Ovary (tissue), 9 donors: Measurements from ENCODE around the gene CD5L. TPM values are rescaled to one million over a fixed set of nuclear protein-coding genes. Genes with fewer than 3 reads are reported as not detected.

Source experiments
- DNase-seq, 5 donors: peaks; one replicate each; pipeline ENCODE4 v3.0.0-alpha.2; 2019 to 2020
- H3K27ac ChIP-seq, 2 donors: fragments of 200-600 bp; one replicate each; pipeline versions ENCODE4 v1.5.1 to v1.8.0; 2019 to 2022
- H3K27me3 ChIP-seq: fragments of 200-600 bp; one replicate; pipeline ENCODE4 v1.8.0; 2022
- H3K36me3 ChIP-seq: fragments of 200-600 bp; sonication (generic); one replicate; pipeline ENCODE4 v1.5.1; 2019
- H3K4me1 ChIP-seq: one replicate; pipeline ENCODE4 v1.8.1; 2013; ENCODE audit warnings: mild to moderate bottlenecking, moderate library complexity; ENCODE audit not compliant: insufficient read depth
- H3K4me3 ChIP-seq: fragments of 200-600 bp; sonication (generic); one replicate; pipeline ENCODE4 v1.5.1; 2017
- H3K9me3 ChIP-seq, 2 donors: fragments of 200-600 bp in 1 of 2; sonication (generic) in 1 of 2; one replicate each; pipeline versions ENCODE4 v1.5.1 to v1.8.1; 2013 to 2019; ENCODE audit warnings: mild to moderate bottlenecking in 1 of 2, moderate library complexity in 1 of 2
- CTCF ChIP-seq, 3 donors: fragments of 450-650 bp in 2 of 3; fragments of 200-600 bp in 1 of 3; IDR thresholded peaks; one replicate each; pipeline versions ENCODE4 v1.5.1 to v1.8.0; 2016 to 2022; ENCODE audit warnings: antibody characterized with exemption in 3 of 3, mild to moderate bottlenecking in 1 of 3
- EP300 ChIP-seq: sonication (generic); formaldehyde crosslinking; IDR thresholded peaks from one replicate; pipeline ENCODE4 v1.6.1; 2017; ENCODE audit warnings: antibody characterized with exemption
- POLR2A ChIP-seq: fragments of 450-650 bp; IDR thresholded peaks from one replicate; pipeline ENCODE4 v1.6.1; 2017; ENCODE audit warnings: antibody characterized with exemption, mild to moderate bottlenecking, moderate library complexity
- WGBS, 3 donors: extraction: QIAGEN DNeasy Blood & Tissue Kit in 1 of 3; methylation state at CpG; one replicate each; pipeline versions ENCODE4 v1.1.5 to v1.1.7; 2013 to 2017; 5-methylcytosine and 5-hydroxymethylcytosine counted together
- intact Hi-C, 4 donors: fragments of 100-400 bp; cut with DNase I; formaldehyde crosslinking; loops; one replicate each; pipeline versions ENCODE4 v1.11.0 to v1.15.1; 2022 to 2023
- polyA plus RNA-seq, 2 donors: library from polyadenylated mRNA; stranded (reverse); fragments of 200-250 nt in 1 of 2; fragments of 350-450 nt in 1 of 2; fragmentation: Illumina TruSeq in 1 of 2; extraction: RNeasy Lipid Tissue Mini Kit (QIAGEN cat#74804) in 1 of 2; gene quantifications; one replicate each; pipeline ENCODE4 v1.2.3, GENCODE V29; 2013 to 2014
- total RNA-seq, 7 donors: library from RNA; depleted of rRNA in 2 of 7; stranded (reverse); fragments of >200 nt in 2 of 7; fragmentation: NEBNext Ultra II Directional in 3 of 7; extraction: Animal tissue kit (Norgen Biotek cat#: 25700) in 3 of 7; gene quantifications; one replicate each; pipeline versions ENCODE4 v1.1.0 to v1.2.4, GENCODE V29; 2016 to 2023
- donor health status: DM: no; HTN: no; CAD: no; lungs with moderate emphysema.
- donor health status: DM: no; HTN: no; CAD: no.
- donor health status: Bipolar disorder and iron deficiency.
- donor health status: DM: yes; HTN: yes; CAD: no.
- donor health status: DM: no; HTN: no; CAD: no.
- donor health status: DM: yes; HTN: yes; CAD: no.

Gene CD5L
- total and polyA plus RNA-seq, 9 donors, result 0.10 to 0.45 TPM; not detected in 7

DNA sequence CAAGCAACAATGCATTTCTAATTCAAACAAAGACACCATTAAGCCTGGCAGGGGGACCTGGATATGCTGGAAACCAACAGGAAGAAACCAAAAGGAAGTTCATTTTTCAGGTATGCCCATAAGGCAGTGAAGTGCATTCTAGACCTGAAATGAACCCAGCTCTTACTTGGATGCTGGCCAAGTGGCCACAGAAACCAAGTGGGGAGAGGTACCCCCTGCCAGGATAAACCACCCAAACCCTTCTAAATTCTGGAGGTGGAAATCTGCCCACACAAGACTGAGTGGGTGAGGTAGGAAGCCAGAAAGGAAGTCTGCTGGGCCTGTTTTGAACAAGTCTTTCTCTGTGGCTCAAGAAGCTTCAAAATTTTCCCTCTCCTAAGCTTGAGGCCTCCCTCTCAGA lies 2.6 kb downstream of the CD5L start:
- intact Hi-C loops, result no loop called here
- H3K36me3 ChIP-seq, result no peaks in the 10 kb centered on the region
- H3K4me3 ChIP-seq, result no peak overlapping the region
- TF ChIP-seq POLR2A (no peak), EP300 (no peak), CTCF (IDR thresholded peaks at IDR 0.05) (no peak)
- H3K9me3 ChIP-seq, result no peaks in the 10 kb centered on the region
- H3K27me3 ChIP-seq, result no peaks in the 10 kb centered on the region
- no peak overlapping the region for H3K27ac ChIP-seq
- DNase-seq, result no peak
- no peaks in the 10 kb centered on the region for H3K4me1 ChIP-seq

- no peaks in the 10 kb centered on the region for H3K4me1 ChIP-seq
- no peak overlapping the region for H3K4me3 ChIP-seq
- H3K27me3 ChIP-seq, result no peaks in the 10 kb centered on the region
- no peaks in the 10 kb centered on the region for H3K36me3 ChIP-seq
- no peak overlapping the region for H3K27ac ChIP-seq
- TF ChIP-seq CTCF (IDR thresholded peaks at IDR 0.05), result no peak
- no peak for TF ChIP-seq EP300
- TF ChIP-seq POLR2A, result no peak
- intact Hi-C loops, result no loop called here
- no peaks in the 10 kb centered on the region for H3K9me3 ChIP-seq
- DNase-seq, result no peak
- WGBS, 3 donors, result 71 to 75% (median 72%) methylated on average over 12 of the region's 12 CpGs
Measured at GRCh38 chr1:157834430-157834829, 7.2 kb downstream of the CD5L start.

DNA sequence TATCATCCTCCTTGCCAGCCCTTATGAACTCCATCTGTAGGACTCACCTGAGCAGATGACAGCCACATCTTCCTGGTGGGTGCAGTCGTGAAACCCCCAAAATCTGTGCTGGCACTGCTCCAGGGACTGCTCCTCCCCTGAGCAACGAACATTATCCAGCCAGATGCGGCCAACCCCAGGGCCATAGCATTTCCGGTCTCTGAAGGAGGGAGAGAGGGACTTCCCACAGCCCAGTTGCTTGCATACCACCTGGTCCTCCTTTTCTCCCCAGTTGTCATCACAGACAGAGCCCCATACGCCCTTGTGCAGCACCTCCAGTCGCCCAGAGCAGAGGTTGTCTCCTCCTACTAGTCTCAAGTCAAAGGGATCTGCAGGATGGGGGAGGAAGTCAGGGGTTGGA lies 8.5 kb downstream of the CD5L start:
- no peaks in the 10 kb centered on the region for H3K4me1 ChIP-seq
- WGBS, 3 donors, result 68 to 82% (median 68%) methylated on average over 6 of the region's 6 CpGs
- DNase-seq, result no peak
- H3K9me3 ChIP-seq, result no peaks in the 10 kb centered on the region
- intact Hi-C loops, result no loop called here
- H3K27me3 ChIP-seq, result no peaks in the 10 kb centered on the region
- TF ChIP-seq CTCF (IDR thresholded peaks at IDR 0.05) (no peak), EP300 (no peak), POLR2A (no peak)
- H3K36me3 ChIP-seq, result no peaks in the 10 kb centered on the region
- no peak overlapping the region for H3K4me3 ChIP-seq
- H3K27ac ChIP-seq, result no peak overlapping the region

DNA sequence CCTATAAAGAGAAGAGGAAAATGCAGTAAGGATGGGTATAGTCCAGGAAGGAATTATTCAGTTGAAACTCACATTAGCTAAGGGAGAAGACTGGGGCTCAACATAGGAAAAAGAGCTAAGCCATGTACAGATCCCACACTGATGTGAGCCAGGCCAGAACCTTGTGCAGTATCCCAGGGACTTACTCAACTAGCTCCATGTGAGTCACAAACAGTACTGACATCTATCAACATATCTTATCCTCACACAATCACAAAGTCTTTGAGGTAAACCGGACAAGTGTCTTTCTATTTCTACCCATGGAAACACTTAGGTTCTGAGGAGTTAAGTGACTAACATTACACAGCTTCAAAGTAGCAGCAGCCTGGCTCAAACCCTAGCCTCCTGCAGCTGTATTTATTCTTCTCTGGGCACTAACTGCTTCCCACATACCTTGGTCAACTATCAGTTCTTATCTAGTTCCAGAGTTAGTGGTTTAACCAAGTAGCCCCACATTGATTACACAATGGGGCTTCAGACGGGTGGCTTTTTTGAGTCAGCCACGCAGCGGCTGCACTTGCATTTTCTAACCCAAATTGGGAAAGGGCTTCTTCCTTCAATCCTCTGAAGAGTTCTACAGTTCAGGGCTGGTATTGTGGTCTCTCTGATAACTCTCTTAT lies 9.5 kb downstream of the CD5L start:
- no peaks in the 10 kb centered on the region for H3K9me3 ChIP-seq
- DNase-seq, result no peak
- no peak for TF ChIP-seq EP300
- TF ChIP-seq POLR2A, result no peak
- TF ChIP-seq CTCF (IDR thresholded peaks at IDR 0.05), result no peak
- no peaks in the 10 kb centered on the region for H3K36me3 ChIP-seq
- H3K4me1 ChIP-seq, result no peaks in the 10 kb centered on the region
- no peak overlapping the region for H3K4me3 ChIP-seq
- no peak overlapping the region for H3K27ac ChIP-seq
- intact Hi-C loops, result no loop called here
- WGBS, 3 donors, result 77 to 89% (median 82%) methylated on average over 4 of the region's 4 CpGs
- no peaks in the 10 kb centered on the region for H3K27me3 ChIP-seq
